ENCODE data around the gene SMIM21. TPM values are rescaled to one million over a fixed set of nuclear protein-coding genes. Genes with fewer than 3 reads are reported as not detected.

The SMIM21 gene
- total and polyA plus RNA-seq, 2 of the 8 experiments (the other 6 are each of a cell fraction or from before 2014, with no cell fraction given), result not detected

GRCh38 chr18:75369026-75369721, 58.3 kb downstream of the SMIM21 start (continued):
- TF ChIP-seq CHD7 (IDR thresholded peaks at IDR 0.05; ENCODE audit: insufficient replicate concordance, low read length), result no peak
